ENCODE measurements around the gene KLC3. TPM values are rescaled to one million over a fixed set of nuclear protein-coding genes. Genes with fewer than 3 reads are reported as not detected.

KLC3 gene
- total RNA-seq, 4 donors from 2014 or later, result 17.3 to 32.2 (median 27.0) TPM

- Histone ChIP-seq H3K27me3 (no peaks in the 10 kb centered on the region), H3K4me3 (peak within 1 kb of the TSS; percentile 63 to 96 (median 86)), H3K36me3 (peaks cover 0 to 7% (median 0%) of the 10 kb centered on the region in 3 donors), H3K4me1 (peaks cover 0 to 24% (median 10%) of the 10 kb centered on the region in 3 donors), H3K9me3 (no peaks in the 10 kb centered on the region), H3K27ac (peak within 1 kb of the TSS; percentile 65 to 86 (median 82))
- intact Hi-C loops (cut with DNase I), result no loop called here
- peak; percentile 95 for DNase-seq
- WGBS, 2 donors, result 5 to 7% methylated on average over 26 to 28 of the region's 55 CpGs
- TF ChIP-seq CTCF (IDR thresholded peaks at IDR 0.05), result no peak
- peak in 1 of 4 donors; percentile 18 for TF ChIP-seq POLR2A (IDR thresholded peaks at IDR 0.05)
Observed at GRCh38 chr19:45370410-45371204, 30.1 kb downstream of the KLC3 start, which contains the start of gene ERCC2. ERCC2 (minus strand) TSS chr19:45370573; CDS start chr19:45370540, 33 bp downstream.

- H3K36me3 ChIP-seq, result peaks cover 0 to 26% (median 4%) of the 10 kb centered on the region in 3 donors
- no peaks in the 10 kb centered on the region for H3K27me3 ChIP-seq
- H3K4me3 ChIP-seq, result no peak overlapping the region
- peaks cover 0 to 7% (median 2%) of the 10 kb centered on the region in 3 donors for H3K4me1 ChIP-seq
- intact Hi-C loops (cut with DNase I), result no loop called here
- H3K9me3 ChIP-seq, result no peaks in the 10 kb centered on the region
- TF ChIP-seq POLR2A (IDR thresholded peaks at IDR 0.05) (no peak), CTCF (IDR thresholded peaks at IDR 0.05) (no peak)
- DNase-seq, result no peak
- 39 to 48% methylated on average over 9 to 13 of the region's 13 CpGs for WGBS, 2 donors
- H3K27ac ChIP-seq, result no peak overlapping the region
Observed at GRCh38 chr19:45376045-45376724, 35.6 kb downstream of the KLC3 start.

DNA sequence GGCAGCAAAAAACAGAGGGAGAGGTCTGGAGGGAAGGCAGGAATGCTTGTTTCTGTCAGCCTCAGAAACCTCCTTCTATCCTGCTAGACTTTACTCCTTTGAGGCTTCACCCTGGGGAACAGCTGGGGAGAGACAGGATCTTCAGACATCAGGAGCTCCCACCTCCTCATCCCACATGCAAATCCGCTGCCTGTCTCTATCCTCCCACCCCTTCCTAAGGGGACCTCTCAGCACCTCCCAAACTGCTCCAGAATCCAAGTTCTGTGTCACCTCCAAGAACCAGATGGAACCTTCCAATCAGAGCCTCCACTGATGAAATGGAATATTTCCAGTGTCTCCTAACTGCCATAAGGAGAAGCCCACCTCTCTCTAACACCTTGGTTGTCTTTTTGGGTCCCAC is 39.6 kb downstream of the KLC3 start:
- DNase-seq, result no peak
- Histone ChIP-seq H3K36me3 (peaks cover 0 to 62% (median 4%) of the 10 kb centered on the region in 3 donors), H3K27ac (no peak overlapping the region), H3K9me3 (no peaks in the 10 kb centered on the region), H3K27me3 (peaks cover 0 to 18% (median under 1%) of the 10 kb centered on the region in 4 donors), H3K4me3 (no peak overlapping the region), H3K4me1 (peaks cover 0 to 6% (median 0%) of the 10 kb centered on the region in 3 donors)
- intact Hi-C loops (cut with DNase I), result no loop called here
- 80 to 92% methylated on average over 1 of the region's 1 CpG for WGBS, 2 donors
- no peak for TF ChIP-seq CTCF (IDR thresholded peaks at IDR 0.05)
- no peak for TF ChIP-seq POLR2A (IDR thresholded peaks at IDR 0.05)

GRCh38 chr19:45382426-45382825 is 41.9 kb downstream of the KLC3 start:
- H3K27ac ChIP-seq, result no peak overlapping the region
- TF ChIP-seq CTCF (IDR thresholded peaks at IDR 0.05), result no peak
- no peak for TF ChIP-seq POLR2A (IDR thresholded peaks at IDR 0.05)
- 75 to 88% methylated on average over 1 to 21 of the region's 29 CpGs for WGBS, 2 donors
- H3K9me3 ChIP-seq, result no peaks in the 10 kb centered on the region
- H3K4me3 ChIP-seq, result no peak overlapping the region
- DNase-seq, result no peak
- H3K27me3 ChIP-seq, result peaks cover 0 to 41% (median 6%) of the 10 kb centered on the region in 4 donors
- intact Hi-C loops (cut with DNase I), result no loop called here
- peaks cover 0 to 15% (median 8%) of the 10 kb centered on the region in 3 donors for H3K4me1 ChIP-seq
- H3K36me3 ChIP-seq, result peaks cover 4 to 68% (median 4%) of the 10 kb centered on the region in 3 donors

Data from esophagus squamous epithelium (tissue), 5 donors.